Measurements from ENCODE around the gene RMND1. TPM values are rescaled to one million over a fixed set of nuclear protein-coding genes. Genes with fewer than 3 reads are reported as not detected.
A peak's percentile ranks its signal among the peaks of the same experiment; 100 is the strongest.

The RMND1 gene
- total and polyA plus RNA-seq, 9 of the 15 experiments (the other 6 are each of a cell fraction or from before 2014, with no cell fraction given): 26.9 to 47.8 (median 36.2) TPM

DNA sequence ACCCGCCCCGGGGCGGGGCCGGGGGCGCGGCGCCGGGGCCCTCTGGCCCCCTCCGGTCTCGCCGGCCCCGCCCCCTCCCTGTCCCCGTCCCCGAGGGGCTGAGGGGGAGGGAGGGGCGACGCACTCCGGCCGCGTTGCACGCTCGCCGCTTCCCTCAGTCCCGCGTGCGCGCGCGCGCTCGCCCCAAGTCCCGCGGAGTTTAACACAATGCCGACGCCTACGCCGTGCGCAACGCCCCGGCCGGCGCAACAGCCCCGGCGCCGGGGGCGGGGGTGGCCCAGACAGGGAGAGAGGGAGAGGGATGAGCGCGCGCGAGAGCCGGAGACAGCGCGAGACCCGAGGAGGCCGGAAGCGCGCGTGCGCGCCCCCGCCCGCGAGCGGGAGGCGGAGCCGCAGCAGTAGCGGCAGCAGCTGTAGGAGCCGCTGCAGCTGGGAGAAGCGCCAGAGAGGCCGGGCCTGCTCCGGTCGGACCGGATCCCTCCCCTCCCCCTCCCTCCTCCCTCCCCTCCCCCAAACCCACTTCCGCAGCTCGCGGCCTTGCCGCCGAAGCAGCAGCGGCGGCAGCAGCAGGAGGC is 61.6 kb downstream of the RMND1 start (continued):
- TF ChIP-seq, protein P1, sequence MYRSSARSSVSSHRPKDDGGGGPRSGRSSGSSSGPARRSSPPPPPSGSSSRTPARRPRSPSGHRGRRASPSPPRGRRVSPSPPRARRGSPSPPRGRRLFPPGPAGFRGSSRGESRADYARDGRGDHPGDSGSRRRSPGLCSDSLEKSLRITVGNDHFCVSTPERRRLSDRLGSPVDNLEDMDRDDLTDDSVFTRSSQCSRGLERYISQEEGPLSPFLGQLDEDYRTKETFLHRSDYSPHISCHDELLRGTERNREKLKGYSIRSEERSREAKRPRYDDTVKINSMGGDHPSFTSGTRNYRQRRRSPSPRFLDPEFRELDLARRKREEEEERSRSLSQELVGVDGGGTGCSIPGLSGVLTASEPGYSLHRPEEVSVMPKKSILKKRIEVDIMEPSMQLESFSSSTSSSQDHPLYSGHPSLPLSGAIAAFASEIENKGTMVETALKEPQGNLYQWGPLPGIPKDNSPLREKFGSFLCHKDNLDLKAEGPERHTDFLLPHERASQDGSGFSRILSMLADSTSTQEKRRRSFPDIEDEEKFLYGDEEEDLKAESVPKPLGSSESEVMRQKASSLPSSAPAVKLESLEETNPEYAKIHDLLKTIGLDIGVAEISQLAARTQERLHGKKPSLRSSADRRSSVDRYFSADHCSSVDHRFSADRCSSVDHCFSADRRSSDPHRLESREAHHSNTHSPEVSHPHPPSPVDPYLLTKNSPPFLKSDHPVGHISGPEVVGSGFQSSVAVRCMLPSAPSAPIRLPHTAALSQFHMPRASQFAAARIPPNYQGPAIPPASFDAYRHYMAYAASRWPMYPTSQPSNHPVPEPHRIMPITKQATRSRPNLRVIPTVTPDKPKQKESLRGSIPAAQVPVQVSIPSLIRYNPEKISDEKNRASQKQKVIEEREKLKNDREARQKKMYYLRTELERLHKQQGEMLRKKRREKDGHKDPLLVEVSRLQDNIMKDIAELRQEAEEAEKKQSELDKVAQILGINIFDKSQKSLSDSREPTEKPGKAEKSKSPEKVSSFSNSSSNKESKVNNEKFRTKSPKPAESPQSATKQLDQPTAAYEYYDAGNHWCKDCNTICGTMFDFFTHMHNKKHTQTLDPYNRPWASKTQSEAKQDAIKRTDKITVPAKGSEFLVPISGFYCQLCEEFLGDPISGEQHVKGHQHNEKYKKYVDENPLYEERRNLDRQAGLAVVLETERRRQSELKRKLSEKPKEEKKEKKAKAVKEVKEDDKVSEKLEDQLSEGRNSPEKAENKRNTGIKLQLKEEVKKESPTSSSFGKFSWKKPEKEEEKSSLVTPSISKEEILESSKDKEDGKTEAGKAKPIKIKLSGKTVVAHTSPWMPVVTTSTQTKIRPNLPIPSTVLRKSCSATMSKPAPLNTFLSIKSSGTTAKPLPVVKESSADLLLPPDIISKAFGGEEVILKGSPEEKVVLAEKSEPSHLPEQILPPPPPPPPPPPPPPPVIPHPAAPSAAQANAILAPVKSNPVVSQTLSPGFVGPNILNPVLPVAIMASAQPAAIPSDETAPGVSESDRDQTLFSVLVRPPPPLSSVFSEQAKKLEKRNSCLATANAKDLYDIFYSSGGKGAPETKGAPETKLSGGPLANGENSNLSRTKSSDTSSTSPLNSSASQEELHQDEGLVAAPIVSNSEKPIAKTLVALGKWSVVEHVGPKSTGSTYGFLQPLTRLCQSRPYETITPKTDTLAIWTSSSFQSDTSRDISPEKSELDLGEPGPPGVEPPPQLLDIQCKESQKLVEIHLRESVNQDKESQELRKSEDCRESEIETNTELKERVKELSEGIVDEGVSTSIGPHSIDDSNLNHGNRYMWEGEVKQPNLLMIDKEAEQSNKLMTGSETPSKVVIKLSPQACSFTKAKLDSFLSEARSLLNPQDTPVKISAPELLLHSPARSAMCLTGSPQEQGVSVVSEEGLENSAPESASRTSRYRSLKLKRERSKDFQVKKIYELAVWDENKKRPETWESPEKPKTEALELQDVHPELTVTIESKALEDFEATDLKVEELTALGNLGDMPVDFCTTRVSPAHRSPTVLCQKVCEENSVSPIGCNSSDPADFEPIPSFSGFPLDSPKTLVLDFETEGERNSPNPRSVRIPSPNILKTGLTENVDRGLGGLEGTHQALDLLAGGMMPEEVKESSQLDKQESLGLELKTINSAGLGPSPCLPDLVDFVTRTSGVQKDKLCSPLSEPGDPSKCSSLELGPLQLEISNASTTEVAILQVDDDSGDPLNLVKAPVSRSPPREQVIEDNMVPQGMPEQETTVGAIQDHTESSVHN (IDR thresholded peaks at IDR 0.05; ENCODE audit: borderline replicate concordance in 1 of 2, low read depth in 1 of 2): no peak
- no peak for TF ChIP-seq TRIM28 (IDR thresholded peaks at IDR 0.05)
- TF ChIP-seq ZNF143 (CRISPR knock-in tag; IDR thresholded peaks at IDR 0.05): no peak
- TF ChIP-seq, protein P2, sequence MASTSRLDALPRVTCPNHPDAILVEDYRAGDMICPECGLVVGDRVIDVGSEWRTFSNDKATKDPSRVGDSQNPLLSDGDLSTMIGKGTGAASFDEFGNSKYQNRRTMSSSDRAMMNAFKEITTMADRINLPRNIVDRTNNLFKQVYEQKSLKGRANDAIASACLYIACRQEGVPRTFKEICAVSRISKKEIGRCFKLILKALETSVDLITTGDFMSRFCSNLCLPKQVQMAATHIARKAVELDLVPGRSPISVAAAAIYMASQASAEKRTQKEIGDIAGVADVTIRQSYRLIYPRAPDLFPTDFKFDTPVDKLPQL (IDR thresholded peaks at IDR 0.05; ENCODE audit: extremely low read depth, insufficient read length): no peak
- TF ChIP-seq SRSF9 (IDR thresholded peaks at IDR 0.05; ENCODE audit: borderline replicate concordance, low read depth, low read length): no peak
- no peak for TF ChIP-seq ZNF133 (CRISPR knock-in tag; IDR thresholded peaks at IDR 0.05)
- no peak for TF ChIP-seq NELFE (IDR thresholded peaks at IDR 0.05; ENCODE audit: insufficient read depth, insufficient read length)
- TF ChIP-seq, protein P3, sequence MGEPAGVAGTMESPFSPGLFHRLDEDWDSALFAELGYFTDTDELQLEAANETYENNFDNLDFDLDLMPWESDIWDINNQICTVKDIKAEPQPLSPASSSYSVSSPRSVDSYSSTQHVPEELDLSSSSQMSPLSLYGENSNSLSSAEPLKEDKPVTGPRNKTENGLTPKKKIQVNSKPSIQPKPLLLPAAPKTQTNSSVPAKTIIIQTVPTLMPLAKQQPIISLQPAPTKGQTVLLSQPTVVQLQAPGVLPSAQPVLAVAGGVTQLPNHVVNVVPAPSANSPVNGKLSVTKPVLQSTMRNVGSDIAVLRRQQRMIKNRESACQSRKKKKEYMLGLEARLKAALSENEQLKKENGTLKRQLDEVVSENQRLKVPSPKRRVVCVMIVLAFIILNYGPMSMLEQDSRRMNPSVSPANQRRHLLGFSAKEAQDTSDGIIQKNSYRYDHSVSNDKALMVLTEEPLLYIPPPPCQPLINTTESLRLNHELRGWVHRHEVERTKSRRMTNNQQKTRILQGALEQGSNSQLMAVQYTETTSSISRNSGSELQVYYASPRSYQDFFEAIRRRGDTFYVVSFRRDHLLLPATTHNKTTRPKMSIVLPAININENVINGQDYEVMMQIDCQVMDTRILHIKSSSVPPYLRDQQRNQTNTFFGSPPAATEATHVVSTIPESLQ (CRISPR knock-in tag; IDR thresholded peaks at IDR 0.05): no peak
- TF ChIP-seq ZBTB1 (CRISPR knock-in tag; IDR thresholded peaks at IDR 0.05; ENCODE audit: borderline replicate concordance, low read depth): no peak
- TF ChIP-seq, protein P4, sequence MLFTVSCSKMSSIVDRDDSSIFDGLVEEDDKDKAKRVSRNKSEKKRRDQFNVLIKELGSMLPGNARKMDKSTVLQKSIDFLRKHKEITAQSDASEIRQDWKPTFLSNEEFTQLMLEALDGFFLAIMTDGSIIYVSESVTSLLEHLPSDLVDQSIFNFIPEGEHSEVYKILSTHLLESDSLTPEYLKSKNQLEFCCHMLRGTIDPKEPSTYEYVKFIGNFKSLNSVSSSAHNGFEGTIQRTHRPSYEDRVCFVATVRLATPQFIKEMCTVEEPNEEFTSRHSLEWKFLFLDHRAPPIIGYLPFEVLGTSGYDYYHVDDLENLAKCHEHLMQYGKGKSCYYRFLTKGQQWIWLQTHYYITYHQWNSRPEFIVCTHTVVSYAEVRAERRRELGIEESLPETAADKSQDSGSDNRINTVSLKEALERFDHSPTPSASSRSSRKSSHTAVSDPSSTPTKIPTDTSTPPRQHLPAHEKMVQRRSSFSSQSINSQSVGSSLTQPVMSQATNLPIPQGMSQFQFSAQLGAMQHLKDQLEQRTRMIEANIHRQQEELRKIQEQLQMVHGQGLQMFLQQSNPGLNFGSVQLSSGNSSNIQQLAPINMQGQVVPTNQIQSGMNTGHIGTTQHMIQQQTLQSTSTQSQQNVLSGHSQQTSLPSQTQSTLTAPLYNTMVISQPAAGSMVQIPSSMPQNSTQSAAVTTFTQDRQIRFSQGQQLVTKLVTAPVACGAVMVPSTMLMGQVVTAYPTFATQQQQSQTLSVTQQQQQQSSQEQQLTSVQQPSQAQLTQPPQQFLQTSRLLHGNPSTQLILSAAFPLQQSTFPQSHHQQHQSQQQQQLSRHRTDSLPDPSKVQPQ (CRISPR knock-in tag; IDR thresholded peaks at IDR 0.05; ENCODE audit: borderline replicate concordance): no peak
- TF ChIP-seq MAFF (IDR thresholded peaks at IDR 0.05; ENCODE audit: low read length): peak; percentile 36; the same call in 1 of the 2 replicates
- no peak for TF ChIP-seq SMARCB1 (IDR thresholded peaks at IDR 0.05; ENCODE audit: insufficient read length, low read depth)
- no peak for TF ChIP-seq NBN (IDR thresholded peaks at IDR 0.05; ENCODE audit: low read depth)

Measured in K562 (cell line).